ENCODE results near the gene TTC21A. TPM values are rescaled to one million over a fixed set of nuclear protein-coding genes. Genes with fewer than 3 reads are reported as not detected.

Gene TTC21A
- polyA plus RNA-seq, 1 donor (not counting 4 experiments of a cell fraction or from before 2014, with no cell fraction given), result 1.3 TPM

- no peak for DNase-seq (ENCODE audit: low read depth, low spot score)
- H2AFZ ChIP-seq (ENCODE audit: control insufficient read depth, low read length), result no peak overlapping the region
- no peak for FAIRE-seq
- dilution Hi-C loops (cut with MboI; ENCODE audit: extremely low pct_ligation_motif_present, low sequenced_read_pairs), result no loop called here
- no peak overlapping the region for H3K27ac ChIP-seq (ENCODE audit: control insufficient read depth, insufficient read depth, low read length)
- no peak for TF ChIP-seq EZH2 (IDR thresholded peaks at IDR 0.05; ENCODE audit: low read length)
- TF ChIP-seq CTCF (optimal IDR thresholded peaks at IDR 0.05 in 1 of 3, IDR thresholded peaks at IDR 0.05 in 1 of 3, conservative IDR thresholded peaks at IDR 0.05 in 1 of 3; ENCODE audit: extremely low read depth in 1 of 3, insufficient read depth in 2 of 3, low read length in 3 of 3), result no peak
- no peaks in the 10 kb centered on the region for H3K9me1 ChIP-seq (ENCODE audit: control insufficient read depth, extremely low read depth, insufficient read depth, low read length)
- no peaks in the 10 kb centered on the region for H3K79me2 ChIP-seq (ENCODE audit: control insufficient read depth, insufficient read depth, low read length)
- H3K9ac ChIP-seq (ENCODE audit: control insufficient read depth, extremely low read depth, insufficient read depth, low read length), result no peak overlapping the region
- H3K9me3 ChIP-seq (ENCODE audit: control insufficient read depth, low read depth, low read length), result no peaks in the 10 kb centered on the region
- no peaks in the 10 kb centered on the region for H3K36me3 ChIP-seq (ENCODE audit: control insufficient read depth in 2 of 2, extremely low read depth in 1 of 2, insufficient read depth in 2 of 2, low read length in 2 of 2)
- H3K4me1 ChIP-seq (ENCODE audit: control insufficient read depth, extremely low read depth, insufficient read depth, low read length), result peaks cover 7% of the 10 kb centered on the region
- no peaks in the 10 kb centered on the region for H4K20me1 ChIP-seq (ENCODE audit: control insufficient read depth, extremely low read depth, insufficient read depth, low read length)
- no peaks in the 10 kb centered on the region for H3K27me3 ChIP-seq (ENCODE audit: control insufficient read depth, extremely low read depth, insufficient read depth, low read length)
- no peak overlapping the region for H3K4me3 ChIP-seq (ENCODE audit: control insufficient read depth in 2 of 3, extremely low read depth in 1 of 3, insufficient read depth in 2 of 3, low read depth in 1 of 3, low read length in 3 of 3)
- no peak overlapping the region for H3K4me2 ChIP-seq (ENCODE audit: control insufficient read depth, extremely low read depth, insufficient read depth, low read depth, low read length)
Measured at GRCh38 chr3:39184968-39185285, 77.4 kb downstream of the TTC21A start.

GRCh38 chr3:39185326-39185958 lies 78.0 kb downstream of the TTC21A start:
- H3K79me2 ChIP-seq (ENCODE audit: control insufficient read depth, insufficient read depth, low read length), result no peaks in the 10 kb centered on the region
- no peak overlapping the region for H2AFZ ChIP-seq (ENCODE audit: control insufficient read depth, low read length)
- H3K9ac ChIP-seq (ENCODE audit: control insufficient read depth, extremely low read depth, insufficient read depth, low read length), result no peak overlapping the region
- no peak overlapping the region for H3K4me2 ChIP-seq (ENCODE audit: control insufficient read depth, extremely low read depth, insufficient read depth, low read depth, low read length)
- no peak overlapping the region for H3K4me3 ChIP-seq (ENCODE audit: control insufficient read depth in 2 of 3, extremely low read depth in 1 of 3, insufficient read depth in 2 of 3, low read depth in 1 of 3, low read length in 3 of 3)
- H3K9me1 ChIP-seq (ENCODE audit: control insufficient read depth, extremely low read depth, insufficient read depth, low read length), result no peaks in the 10 kb centered on the region
- dilution Hi-C loops (cut with MboI; ENCODE audit: extremely low pct_ligation_motif_present, low sequenced_read_pairs), result no loop called here
- no peak overlapping the region for H3K27ac ChIP-seq (ENCODE audit: control insufficient read depth, insufficient read depth, low read length)
- peaks cover 2% of the 10 kb centered on the region for H3K4me1 ChIP-seq (ENCODE audit: control insufficient read depth, extremely low read depth, insufficient read depth, low read length)
- no peak for FAIRE-seq
- H3K27me3 ChIP-seq (ENCODE audit: control insufficient read depth, extremely low read depth, insufficient read depth, low read length), result no peaks in the 10 kb centered on the region
- no peaks in the 10 kb centered on the region for H4K20me1 ChIP-seq (ENCODE audit: control insufficient read depth, extremely low read depth, insufficient read depth, low read length)
- H3K36me3 ChIP-seq (ENCODE audit: control insufficient read depth in 2 of 2, extremely low read depth in 1 of 2, insufficient read depth in 2 of 2, low read length in 2 of 2), result no peaks in the 10 kb centered on the region
- no peak for DNase-seq (ENCODE audit: low read depth, low spot score)
- no peak for TF ChIP-seq EZH2 (IDR thresholded peaks at IDR 0.05; ENCODE audit: low read length)
- no peak for TF ChIP-seq CTCF (optimal IDR thresholded peaks at IDR 0.05 in 1 of 3, IDR thresholded peaks at IDR 0.05 in 1 of 3, conservative IDR thresholded peaks at IDR 0.05 in 1 of 3; ENCODE audit: extremely low read depth in 1 of 3, insufficient read depth in 2 of 3, low read length in 3 of 3)
- H3K9me3 ChIP-seq (ENCODE audit: control insufficient read depth, low read depth, low read length), result no peaks in the 10 kb centered on the region
